ENCODE measurements around the gene MSLN.

The MSLN gene

DNA sequence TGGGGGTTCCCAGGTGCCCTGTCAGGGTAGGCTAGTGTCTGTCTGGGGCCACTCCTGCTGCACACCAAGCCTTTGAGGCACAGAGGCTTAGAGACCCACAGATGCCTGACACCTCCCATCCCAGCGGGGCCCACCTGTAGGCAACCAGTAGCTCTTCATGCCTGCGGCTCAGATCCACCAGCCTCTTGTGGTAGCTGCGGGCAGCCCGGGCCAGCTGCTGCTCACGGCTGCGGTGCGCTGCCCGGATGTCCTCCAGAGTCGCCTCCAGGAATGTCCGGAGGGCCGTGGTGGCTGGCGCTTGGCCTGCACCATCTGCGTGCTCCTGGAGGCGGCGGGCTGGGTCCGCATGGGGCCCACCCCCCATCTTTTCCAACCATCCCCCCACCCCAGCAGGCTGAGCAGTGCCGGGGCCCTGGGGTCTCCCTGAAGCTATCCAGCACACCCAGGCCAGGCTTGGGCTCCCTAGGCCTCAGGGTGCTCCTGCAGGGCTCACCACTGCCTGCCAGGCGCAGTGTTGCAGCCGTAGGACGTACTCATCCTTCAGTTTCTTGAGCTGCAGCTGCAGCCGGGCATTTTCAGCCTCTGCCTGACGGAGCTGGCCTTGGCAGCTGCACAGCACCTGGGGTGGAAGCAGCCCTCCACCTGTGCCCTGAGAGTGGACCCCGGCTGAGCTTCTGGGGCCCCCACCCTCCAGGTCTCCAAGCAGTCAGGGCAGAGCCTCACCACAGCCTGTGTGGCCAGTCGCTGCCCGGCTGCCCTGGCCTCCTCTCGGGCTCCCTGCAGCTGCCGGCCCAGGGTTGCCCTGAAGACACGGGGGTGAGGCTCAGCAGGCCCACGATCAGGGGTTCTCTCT is 36.1 kb upstream of the MSLN start:
- no peak for DNase-seq (ENCODE audit: extremely low read depth, low read depth)
- no peak for TF ChIP-seq CTCF (IDR thresholded peaks at IDR 0.05; ENCODE audit: low read depth, low read length)

- no peak for DNase-seq (ENCODE audit: extremely low read depth, low read depth)
- no peak for TF ChIP-seq CTCF (IDR thresholded peaks at IDR 0.05; ENCODE audit: low read depth, low read length)
Measured at GRCh38 chr16:725041-725376, 35.5 kb upstream of the MSLN start.

DNA sequence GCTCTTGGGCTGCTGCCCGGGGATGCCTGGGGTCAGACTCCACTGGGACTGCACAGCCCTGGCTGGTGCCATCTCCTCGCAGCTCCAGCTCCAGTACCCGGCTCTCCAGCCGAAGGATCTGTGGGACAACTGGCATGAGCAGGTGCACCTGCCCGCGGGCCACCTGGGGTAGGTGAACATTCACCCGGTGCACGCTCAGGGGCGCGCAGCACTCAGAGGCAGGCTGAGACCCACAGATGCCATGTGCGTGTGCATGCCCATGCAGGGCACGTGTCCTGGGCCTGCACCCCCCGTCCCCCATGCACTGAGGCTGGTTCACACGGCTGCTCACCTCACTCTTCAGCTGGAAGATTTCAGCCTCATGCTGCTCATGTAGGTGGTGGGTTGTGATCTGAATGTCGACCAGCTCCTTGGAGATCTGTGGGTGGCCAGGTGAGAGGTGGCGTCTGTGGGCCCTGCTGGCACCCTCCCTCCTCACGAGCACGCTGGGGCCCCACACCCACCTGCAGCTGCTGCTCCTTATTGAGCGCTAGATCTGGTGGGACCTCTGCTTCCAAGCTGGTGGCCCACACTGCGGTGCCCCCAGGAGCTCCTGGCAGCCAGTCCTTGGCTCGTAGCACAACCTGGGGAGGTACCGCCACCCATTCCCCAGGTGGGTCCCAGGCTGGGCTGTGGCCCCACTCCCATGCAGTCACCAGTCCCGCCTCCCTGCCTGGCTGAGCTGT is 34.9 kb upstream of the MSLN start:
- no peak for TF ChIP-seq CTCF (IDR thresholded peaks at IDR 0.05; ENCODE audit: low read depth, low read length)
- DNase-seq (ENCODE audit: extremely low read depth, low read depth): no peak

DNA sequence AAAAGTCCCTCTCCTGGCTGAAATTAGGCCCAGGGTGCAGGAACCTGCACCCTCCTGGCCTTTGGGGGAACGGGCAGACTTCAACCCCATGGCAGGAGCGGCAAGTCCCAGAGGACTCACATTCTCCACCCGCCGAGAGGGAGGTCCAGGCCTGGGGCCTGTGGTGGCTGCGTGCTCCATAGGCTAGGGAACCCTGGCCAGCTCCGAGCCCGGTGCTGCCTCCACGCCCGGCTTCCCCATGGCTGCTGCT is 34.4 kb upstream of the MSLN start:
- no peak for DNase-seq (ENCODE audit: extremely low read depth, low read depth)
- no peak for TF ChIP-seq CTCF (IDR thresholded peaks at IDR 0.05; ENCODE audit: low read depth, low read length)

DNA sequence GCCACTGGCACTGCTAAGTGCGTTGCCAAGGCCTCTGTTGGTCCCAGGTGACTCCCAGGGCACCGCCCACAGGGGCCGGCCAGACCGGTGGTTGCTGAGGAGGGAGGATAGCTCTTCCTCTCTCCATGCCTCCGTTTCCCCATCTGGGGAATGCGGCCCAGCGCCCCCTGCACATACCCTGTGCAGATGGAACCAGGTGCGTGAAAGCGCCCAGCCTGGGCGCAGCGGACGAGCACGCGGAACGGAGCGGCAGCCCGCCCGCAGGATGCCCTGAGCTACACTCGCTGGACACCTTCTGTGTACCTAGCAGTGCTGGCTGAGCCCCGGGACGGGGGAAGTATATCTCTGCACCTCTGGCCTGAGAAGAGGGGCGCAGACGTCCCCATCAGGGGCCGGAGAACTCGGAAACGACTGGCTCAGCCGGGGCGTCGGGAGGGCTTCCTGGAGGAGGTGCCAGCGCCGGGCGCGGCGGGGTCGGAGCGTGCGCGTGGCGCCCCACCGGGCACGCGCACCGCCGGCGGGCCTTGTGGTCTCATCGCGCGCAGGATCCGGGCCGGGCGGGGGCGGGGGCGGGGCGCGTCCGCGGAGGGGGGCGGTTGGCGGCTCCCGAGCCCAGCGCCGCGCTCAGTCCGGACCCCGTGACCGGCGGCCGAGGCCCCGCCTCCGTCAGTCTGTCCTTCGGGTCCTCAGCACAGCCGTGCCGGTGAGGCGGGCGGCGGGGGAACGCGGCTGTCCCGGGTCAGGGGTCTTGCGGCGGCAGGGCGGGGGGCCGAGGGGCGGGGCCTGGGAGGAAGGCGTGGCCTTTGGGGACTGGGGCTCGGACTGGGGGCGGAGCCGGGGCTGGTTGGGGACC is 33.9 kb upstream of the MSLN start, which contains the start of the genes CCDC78 and HAGHL:
TSS of gene CCDC78 (minus strand) at position 6 of the 853 bp plus-strand sequence. CDS start 76 bp downstream, outside the sequence.
TSS of gene HAGHL (plus strand) at position 669 of the 853 bp plus-strand sequence. CDS start 404 bp downstream, outside the sequence.
- no peak for TF ChIP-seq CTCF (IDR thresholded peaks at IDR 0.05; ENCODE audit: low read depth, low read length)
- DNase-seq (ENCODE audit: extremely low read depth, low read depth): no peak

DNA sequence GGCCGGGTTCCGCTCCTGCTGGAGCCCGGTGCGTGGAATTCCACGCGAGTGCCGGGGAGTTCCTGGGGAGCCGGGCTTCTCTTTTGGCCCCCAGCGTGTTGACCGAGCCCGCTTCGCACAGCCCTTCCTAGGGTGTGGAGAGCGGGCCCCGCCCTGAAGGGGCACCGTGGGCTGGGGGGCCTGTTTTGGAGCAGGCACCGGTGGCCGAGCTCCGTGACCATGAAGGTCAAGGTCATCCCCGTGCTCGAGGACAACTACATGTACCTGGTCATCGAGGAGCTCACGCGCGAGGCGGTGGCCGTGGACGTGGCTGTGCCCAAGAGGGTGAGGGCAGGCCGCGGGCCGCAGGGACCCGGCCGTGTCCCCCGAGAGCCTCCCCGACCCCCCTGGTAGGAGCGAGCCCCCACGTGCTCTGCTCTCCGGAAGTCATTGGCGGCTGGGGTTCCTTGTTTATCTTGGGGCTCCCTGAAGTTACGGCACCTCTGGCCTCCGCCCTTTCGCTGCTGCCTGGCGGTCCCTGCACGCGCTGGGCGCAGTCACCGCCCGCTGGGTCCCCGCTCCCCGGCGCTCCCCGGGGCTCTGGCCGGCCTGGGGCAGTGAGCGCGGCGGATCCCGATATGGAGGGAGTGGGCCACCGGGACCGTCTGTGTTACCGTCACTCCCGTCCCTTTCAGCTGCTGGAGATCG is 33.1 kb upstream of the MSLN start:
- no peak for TF ChIP-seq CTCF (IDR thresholded peaks at IDR 0.05; ENCODE audit: low read depth, low read length)
- DNase-seq (ENCODE audit: extremely low read depth, low read depth): no peak
